ENCODE data around the gene TESMIN. TPM values are rescaled to one million over a fixed set of nuclear protein-coding genes. Genes with fewer than 3 reads are reported as not detected.

TESMIN gene
- total RNA-seq, 2 donors from 2014 or later, result 0.47 to 0.78 TPM

DNA sequence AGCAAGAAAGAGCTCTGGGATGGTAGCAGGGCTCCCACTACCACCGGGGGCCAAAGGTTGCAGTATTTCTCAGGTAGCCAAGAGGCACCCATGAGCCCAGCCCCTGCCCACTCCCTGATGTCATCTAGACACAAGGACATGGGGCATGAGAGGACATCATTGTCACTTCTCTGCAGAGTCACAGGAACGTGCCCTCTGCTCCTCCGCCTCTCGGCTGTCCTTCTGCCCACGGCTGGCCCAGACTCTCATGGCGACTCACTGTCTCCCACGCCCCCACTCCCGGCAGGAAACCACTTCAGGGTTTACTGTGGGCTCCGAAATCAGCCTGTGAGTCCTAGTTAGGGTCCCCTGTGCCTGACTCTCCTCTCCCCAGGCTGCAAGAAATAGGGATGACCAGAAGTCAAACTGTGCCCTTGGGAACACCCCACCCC lies 68.8 kb downstream of the TESMIN start:
- Histone ChIP-seq H3K4me3 (no peak overlapping the region), H3K36me3 (no peaks in the 10 kb centered on the region), H3K27ac (no peak overlapping the region), H3K9me3 (no peaks in the 10 kb centered on the region), H3K4me1 (peaks cover 0 to 20% of the 10 kb centered on the region in 2 donors), H3K27me3 (peaks cover 10 to 22% of the 10 kb centered on the region in 2 donors)
- TF ChIP-seq, protein P1, sequence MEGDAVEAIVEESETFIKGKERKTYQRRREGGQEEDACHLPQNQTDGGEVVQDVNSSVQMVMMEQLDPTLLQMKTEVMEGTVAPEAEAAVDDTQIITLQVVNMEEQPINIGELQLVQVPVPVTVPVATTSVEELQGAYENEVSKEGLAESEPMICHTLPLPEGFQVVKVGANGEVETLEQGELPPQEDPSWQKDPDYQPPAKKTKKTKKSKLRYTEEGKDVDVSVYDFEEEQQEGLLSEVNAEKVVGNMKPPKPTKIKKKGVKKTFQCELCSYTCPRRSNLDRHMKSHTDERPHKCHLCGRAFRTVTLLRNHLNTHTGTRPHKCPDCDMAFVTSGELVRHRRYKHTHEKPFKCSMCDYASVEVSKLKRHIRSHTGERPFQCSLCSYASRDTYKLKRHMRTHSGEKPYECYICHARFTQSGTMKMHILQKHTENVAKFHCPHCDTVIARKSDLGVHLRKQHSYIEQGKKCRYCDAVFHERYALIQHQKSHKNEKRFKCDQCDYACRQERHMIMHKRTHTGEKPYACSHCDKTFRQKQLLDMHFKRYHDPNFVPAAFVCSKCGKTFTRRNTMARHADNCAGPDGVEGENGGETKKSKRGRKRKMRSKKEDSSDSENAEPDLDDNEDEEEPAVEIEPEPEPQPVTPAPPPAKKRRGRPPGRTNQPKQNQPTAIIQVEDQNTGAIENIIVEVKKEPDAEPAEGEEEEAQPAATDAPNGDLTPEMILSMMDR (IDR thresholded peaks at IDR 0.05), result no peak
- no peak for DNase-seq (ENCODE audit: low spot score)

DNA sequence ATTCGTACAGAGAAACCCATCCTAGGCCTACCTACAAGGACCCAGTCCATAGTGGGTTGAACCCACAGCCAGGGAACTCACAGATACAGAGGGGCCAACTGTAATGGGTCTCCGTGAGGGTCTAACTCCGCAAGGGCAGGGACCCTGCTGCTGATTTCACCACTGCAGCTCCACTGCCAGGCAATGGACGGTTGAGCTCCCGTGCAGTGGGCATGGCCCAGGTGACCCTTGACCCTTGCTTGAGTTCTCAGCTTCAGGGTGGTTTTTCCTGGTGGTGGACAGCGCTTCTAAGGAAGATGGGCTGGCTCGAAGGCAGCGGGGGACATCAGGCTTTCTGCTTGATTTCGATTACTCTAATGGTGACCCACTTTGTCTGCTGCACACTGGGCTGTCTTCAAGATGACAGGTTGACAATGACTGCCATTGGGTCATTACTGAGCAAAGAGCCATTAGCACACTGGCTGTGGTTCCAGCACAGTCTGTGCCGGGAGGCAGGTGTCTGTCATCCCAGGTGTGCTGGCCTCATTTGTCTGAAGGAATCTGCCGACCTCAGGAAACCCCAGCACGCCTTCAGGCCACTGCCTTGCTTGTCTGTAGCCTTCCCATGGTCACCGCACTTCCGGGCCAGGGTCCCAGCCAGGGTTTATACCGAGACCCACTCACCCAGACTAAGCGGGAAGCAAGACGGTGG lies 70.6 kb downstream of the TESMIN start:
- Histone ChIP-seq H3K27ac (no peak overlapping the region), H3K27me3 (peaks cover 10 to 21% of the 10 kb centered on the region in 2 donors), H3K4me3 (no peak overlapping the region), H3K9me3 (no peaks in the 10 kb centered on the region), H3K36me3 (no peaks in the 10 kb centered on the region), H3K4me1 (peaks cover 0 to 23% of the 10 kb centered on the region in 2 donors)
- TF ChIP-seq, protein P1 (IDR thresholded peaks at IDR 0.05), result no peak
- no peak for DNase-seq (ENCODE audit: low spot score)

DNA sequence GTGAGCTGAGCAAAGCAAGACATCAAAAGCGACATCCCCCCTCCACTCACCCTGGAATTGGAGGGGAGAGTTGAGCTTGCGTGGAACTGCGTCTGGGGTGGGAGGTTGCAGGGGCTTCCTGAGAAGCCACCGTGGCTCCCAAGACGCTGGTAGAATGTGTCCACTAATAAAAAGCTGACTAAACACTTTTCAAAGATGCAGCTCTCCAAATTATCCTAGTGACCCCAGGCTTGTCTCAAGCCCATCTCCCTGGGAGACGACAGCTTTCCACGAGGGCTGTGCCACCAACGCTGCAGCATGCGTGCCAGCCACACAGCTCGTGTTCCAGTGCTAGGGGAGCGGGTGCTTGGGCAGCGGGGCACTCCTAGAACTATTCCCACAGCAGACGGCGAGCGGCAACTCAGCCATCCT lies 73.3 kb downstream of the TESMIN start:
- H3K4me3 ChIP-seq, result no peak overlapping the region
- TF ChIP-seq, protein P1 (IDR thresholded peaks at IDR 0.05), result no peak
- peaks cover 0 to 6% of the 10 kb centered on the region in 2 donors for H3K4me1 ChIP-seq
- DNase-seq (ENCODE audit: low spot score), result no peak
- H3K9me3 ChIP-seq, result peaks cover 0 to 8% of the 10 kb centered on the region in 2 donors
- H3K36me3 ChIP-seq, result no peaks in the 10 kb centered on the region
- H3K27me3 ChIP-seq, result no peaks in the 10 kb centered on the region
- H3K27ac ChIP-seq, result no peak overlapping the region

DNA sequence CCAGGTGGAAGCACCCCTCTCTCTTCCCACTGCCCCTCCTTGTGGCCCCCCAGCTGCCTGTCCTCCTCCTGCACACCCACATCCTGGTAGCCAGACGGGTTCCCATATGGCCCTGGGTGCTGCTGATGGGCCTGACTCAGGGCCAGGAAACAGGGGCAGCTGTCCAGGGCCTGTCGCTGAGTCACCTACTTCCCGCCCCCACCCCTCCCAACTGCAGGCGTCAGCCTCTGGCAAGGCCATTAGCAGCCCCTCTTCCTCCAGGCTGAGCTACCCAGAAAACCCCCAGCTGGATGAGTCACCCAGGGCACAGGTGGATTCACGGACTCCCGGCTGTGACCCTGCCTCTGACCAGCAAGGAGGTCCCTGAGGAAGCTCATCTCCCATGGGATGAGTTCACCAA lies 73.9 kb downstream of the TESMIN start:
- H3K9me3 ChIP-seq, result peaks cover 0 to 8% of the 10 kb centered on the region in 2 donors
- TF ChIP-seq, protein P1 (IDR thresholded peaks at IDR 0.05), result no peak
- no peak for DNase-seq (ENCODE audit: low spot score)
- peaks cover 0 to 6% of the 10 kb centered on the region in 2 donors for H3K4me1 ChIP-seq
- H3K4me3 ChIP-seq, result no peak overlapping the region
- H3K27me3 ChIP-seq, result no peaks in the 10 kb centered on the region
- no peaks in the 10 kb centered on the region for H3K36me3 ChIP-seq
- H3K27ac ChIP-seq, result no peak overlapping the region

GRCh38 chr11:68674461-68674860 lies 76.9 kb downstream of the TESMIN start:
- TF ChIP-seq, protein P1 (IDR thresholded peaks at IDR 0.05), result no peak
- peaks cover 0 to 6% of the 10 kb centered on the region in 2 donors for H3K4me1 ChIP-seq

More at GRCh38 chr11:68674461-68674860, 76.9 kb downstream of the TESMIN start:
- no peaks in the 10 kb centered on the region for H3K36me3 ChIP-seq
- H3K27me3 ChIP-seq, result no peaks in the 10 kb centered on the region
- H3K4me3 ChIP-seq, result no peak overlapping the region
- no peak for DNase-seq (ENCODE audit: low spot score)
- peaks cover 0 to 8% of the 10 kb centered on the region in 2 donors for H3K9me3 ChIP-seq
- H3K27ac ChIP-seq, result no peak overlapping the region
